Right hindlimb (tissue), 1 donor: ENCODE measurements around the gene CST5.
A peak's percentile ranks its signal among the peaks of the same experiment; 100 is the strongest.
"Not testable (repeated sequence)": the region's sequence is repeated elsewhere in the genome, so short reads cannot be mapped to it uniquely, and the experiment has no call there.

Source experiments
- DNase-seq: peaks from one replicate; pipeline ENCODE4 v3.0.0-alpha.2; 2018

Gene CST5

GRCh38 chr20:23879328-23879798 lies at the start of gene CST5:
Gene CST5, minus strand, starts transcription at chr20:23879748. Its CDS starts 72 bp downstream, at chr20:23879676.
- no peak for DNase-seq

GRCh38 chr20:23928788-23929187 lies 49.2 kb upstream of the CST5 start:
- DNase-seq, result no peak

- DNase-seq, result no peak
These were observed 48.8 kb upstream of the CST5 start for GRCh38 chr20:23928353-23928752.

GRCh38 chr20:23926944-23927872 lies 47.7 kb upstream of the CST5 start:
- no peak for DNase-seq

- DNase-seq, result no peak
These were observed 47.0 kb upstream of the CST5 start for GRCh38 chr20:23926526-23926880.

GRCh38 chr20:23925789-23926525 lies 46.4 kb upstream of the CST5 start:
- DNase-seq, result no peak

GRCh38 chr20:23924751-23925150 lies 45.2 kb upstream of the CST5 start:
- no peak for DNase-seq

GRCh38 chr20:23923891-23924435 lies 44.4 kb upstream of the CST5 start:
- no peak for DNase-seq

GRCh38 chr20:23923311-23923710 lies 43.8 kb upstream of the CST5 start:
- no peak for DNase-seq

GRCh38 chr20:23920408-23921325 lies 41.1 kb upstream of the CST5 start:
- peak; percentile 52 for DNase-seq

GRCh38 chr20:23918896-23919295 lies 39.3 kb upstream of the CST5 start:
- no peak for DNase-seq

GRCh38 chr20:23918101-23918862 lies 38.7 kb upstream of the CST5 start:
- no peak for DNase-seq

- DNase-seq, result no peak
These were observed 37.6 kb upstream of the CST5 start for GRCh38 chr20:23917024-23917725.

- no peak for DNase-seq
These were observed 36.3 kb upstream of the CST5 start for GRCh38 chr20:23915844-23916243.

- DNase-seq, result not testable (repeated sequence)
These were observed 34.9 kb upstream of the CST5 start for GRCh38 chr20:23914469-23914868.

GRCh38 chr20:23910210-23910609 lies 30.7 kb upstream of the CST5 start:
- no peak for DNase-seq

GRCh38 chr20:23909390-23909789 lies 29.8 kb upstream of the CST5 start:
- DNase-seq, result no peak

- DNase-seq, result no peak
These were observed 28.0 kb upstream of the CST5 start for GRCh38 chr20:23907579-23907978.

GRCh38 chr20:23902396-23902795 lies 22.8 kb upstream of the CST5 start:
- not testable (repeated sequence) for DNase-seq

- not testable (repeated sequence) for DNase-seq
These were observed 11.3 kb upstream of the CST5 start for GRCh38 chr20:23890867-23891266.

GRCh38 chr20:23889775-23890187 lies 10.2 kb upstream of the CST5 start:
- DNase-seq, result no peak
